HG03432 (cell line): ENCODE measurements around the gene TMEM218.

Experiments
- ATAC-seq: cut with Tn5 transposase; IDR thresholded peaks from one replicate; pipeline ENCODE4 v1.9.1; 2021; ENCODE audit warnings: mild to moderate bottlenecking, moderate library complexity; ENCODE audit not compliant: unreplicated experiment

TMEM218 gene

DNA sequence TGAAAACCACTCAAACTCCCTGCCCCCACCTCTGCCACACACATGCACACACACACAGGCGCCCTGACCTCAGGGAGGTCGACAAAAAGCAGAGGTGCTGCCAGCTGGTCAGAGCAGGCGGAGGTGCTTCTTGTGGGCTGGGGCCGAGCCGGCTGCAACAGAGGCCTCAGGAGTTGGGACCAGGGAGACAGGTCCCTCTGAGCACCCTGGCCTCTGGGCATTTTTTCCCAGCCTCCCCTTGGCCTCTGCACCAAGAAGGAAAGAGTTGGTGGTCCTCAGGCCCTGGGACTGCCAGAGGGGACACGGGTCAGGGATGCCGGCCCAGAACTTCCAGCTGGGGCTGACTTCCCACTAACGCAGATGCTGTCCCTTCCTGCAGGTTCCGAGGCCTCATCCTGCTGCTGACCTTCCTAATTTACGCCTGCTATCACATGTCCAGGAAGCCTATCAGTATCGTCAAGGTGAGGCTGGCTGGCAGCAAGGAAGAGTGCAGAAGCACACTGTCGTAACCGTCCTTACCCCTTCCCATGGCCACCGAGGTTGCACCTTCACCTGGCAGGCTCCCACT is 35.0 kb downstream of the TMEM218 start:
- ATAC-seq: no peak

DNA sequence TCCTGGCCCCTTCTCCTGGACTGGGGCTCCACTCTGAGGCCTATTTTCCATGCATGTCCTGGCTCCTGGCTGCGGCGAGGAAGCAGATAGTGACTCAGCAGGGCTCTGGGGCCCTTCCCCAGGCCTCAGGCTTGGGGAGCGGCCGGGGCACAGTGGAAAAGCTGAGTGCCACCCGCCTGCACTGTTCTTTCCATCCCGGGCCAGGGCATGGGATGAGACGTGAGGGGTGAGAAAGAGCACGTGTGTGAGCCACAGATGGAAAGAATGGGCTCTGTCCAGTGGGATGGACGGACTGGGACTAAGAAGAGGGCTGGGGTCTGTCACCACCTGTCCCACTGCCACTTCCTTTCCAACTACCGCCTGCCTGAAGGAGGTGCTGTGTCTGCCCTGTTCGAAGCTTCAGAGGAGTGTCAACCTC is 35.5 kb downstream of the TMEM218 start:
- ATAC-seq: no peak

DNA sequence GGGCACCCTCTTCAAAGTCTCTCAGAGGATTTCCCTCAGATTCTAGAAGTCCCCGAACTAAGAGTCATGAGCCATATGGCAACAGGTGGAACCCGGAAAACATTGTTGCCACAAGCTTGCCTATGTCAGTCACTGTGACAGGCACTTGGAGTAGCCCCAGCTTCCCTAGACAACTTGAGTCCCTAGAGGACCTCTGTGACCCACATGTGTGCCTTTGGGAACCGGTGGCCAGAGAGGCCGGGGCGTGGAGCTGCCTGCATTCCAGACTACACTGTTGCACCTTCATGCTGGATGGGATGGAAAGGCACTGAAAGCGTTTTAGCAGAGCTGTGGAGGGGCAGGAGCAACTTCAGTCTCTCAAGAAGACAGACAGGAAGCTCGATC is 36.2 kb downstream of the TMEM218 start:
- ATAC-seq: no peak

DNA sequence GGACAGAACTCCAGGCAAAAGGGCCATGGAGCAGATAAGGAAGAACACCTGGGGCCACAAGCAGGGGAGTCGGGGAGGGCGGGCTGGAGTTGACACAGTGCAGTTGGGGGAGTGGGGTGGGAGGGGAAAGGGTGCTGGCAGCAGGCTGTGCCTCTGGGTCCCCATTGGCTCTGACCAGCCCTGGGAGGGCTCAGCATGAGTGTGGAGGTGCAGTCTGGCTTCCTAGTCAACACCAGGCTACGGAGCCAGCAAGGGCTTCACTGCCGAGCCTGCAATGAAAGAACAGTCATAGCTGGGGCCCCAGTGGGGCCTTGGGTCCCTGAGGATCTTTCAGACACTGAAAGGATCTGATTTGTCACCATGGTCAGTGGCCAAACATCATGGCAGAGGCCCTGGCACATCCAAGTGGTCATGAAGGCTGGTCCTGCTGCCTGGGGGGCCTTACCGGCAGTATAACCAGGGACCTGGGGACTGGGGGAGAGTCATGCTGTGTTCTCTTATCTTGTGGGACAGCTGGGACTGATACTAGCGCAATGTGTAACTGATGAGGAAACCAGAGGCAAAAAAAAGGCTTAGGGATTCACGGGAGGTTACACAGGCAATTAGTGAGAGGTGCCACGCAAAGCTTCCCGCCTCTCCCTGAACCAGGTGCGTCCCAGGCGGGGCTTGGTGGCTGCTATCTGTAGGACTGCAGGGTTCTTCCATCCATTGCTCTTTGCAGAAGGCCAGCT is 36.8 kb downstream of the TMEM218 start:
- ATAC-seq: no peak

- no peak for ATAC-seq
Measured at GRCh38 chr11:125073616-125074483, 37.6 kb downstream of the TMEM218 start.

GRCh38 chr11:125072961-125073590 is 38.4 kb downstream of the TMEM218 start:
- ATAC-seq: no peak

GRCh38 chr11:125072218-125072960 is 39.0 kb downstream of the TMEM218 start:
- peak; percentile 83 for ATAC-seq

DNA sequence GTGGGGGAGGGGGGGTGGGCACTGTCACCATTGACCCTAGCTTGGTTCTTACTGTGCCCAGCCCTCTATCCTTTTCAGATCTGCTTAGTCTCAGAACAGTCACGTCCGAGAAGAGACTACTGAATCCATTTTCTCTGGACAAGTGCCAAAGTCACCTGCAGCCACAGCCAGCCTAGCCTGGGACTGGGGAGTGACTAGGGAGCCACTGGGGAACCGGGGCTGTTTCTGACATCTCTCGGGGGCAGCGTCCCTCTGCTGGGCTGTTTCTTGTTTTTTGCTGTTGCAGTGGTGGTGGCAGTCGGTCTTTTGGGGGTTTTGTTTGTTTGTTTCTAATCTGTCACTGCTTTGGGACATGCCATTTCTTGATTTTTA is 39.6 kb downstream of the TMEM218 start:
- no peak for ATAC-seq

GRCh38 chr11:125071435-125071834 is 40.0 kb downstream of the TMEM218 start:
- no peak for ATAC-seq

DNA sequence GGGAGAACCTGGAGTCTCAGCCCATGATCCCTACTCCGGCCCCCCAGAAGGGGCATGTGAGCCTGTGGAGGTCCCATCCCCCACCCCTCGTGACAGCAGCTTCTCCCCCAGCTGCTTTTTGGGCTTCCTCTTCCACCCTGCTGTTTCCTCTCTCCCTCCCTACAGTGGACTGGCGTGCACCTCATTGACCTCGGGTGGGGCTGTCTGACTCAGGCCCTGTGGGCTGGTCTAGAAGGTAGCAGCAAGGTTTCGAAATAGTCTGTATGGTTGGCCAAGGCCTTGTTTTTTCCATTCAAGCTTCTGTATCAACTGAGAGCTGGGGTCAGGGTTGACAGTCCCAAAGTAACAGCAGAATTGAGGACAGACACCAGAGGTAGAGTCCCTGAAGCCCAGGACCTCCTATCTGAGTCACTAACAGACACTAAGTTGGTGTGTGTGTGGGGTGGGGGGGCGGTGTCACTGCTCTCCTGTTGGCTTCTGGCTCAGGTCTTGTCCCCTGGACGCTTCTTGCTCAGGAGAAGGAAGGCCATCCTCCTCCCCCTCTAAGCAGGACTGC is 40.6 kb downstream of the TMEM218 start:
- peak; percentile 68 for ATAC-seq

GRCh38 chr11:125069796-125070195 is 41.6 kb downstream of the TMEM218 start:
- ATAC-seq: no peak

- ATAC-seq: no peak
Measured at GRCh38 chr11:125069008-125069407, 42.4 kb downstream of the TMEM218 start.

GRCh38 chr11:125068368-125068767 is 43.1 kb downstream of the TMEM218 start:
- ATAC-seq: no peak

GRCh38 chr11:125064070-125064469 is 47.4 kb downstream of the TMEM218 start:
- ATAC-seq: no peak

GRCh38 chr11:125063429-125064043 is 47.9 kb downstream of the TMEM218 start:
- ATAC-seq: peak; percentile 37

DNA sequence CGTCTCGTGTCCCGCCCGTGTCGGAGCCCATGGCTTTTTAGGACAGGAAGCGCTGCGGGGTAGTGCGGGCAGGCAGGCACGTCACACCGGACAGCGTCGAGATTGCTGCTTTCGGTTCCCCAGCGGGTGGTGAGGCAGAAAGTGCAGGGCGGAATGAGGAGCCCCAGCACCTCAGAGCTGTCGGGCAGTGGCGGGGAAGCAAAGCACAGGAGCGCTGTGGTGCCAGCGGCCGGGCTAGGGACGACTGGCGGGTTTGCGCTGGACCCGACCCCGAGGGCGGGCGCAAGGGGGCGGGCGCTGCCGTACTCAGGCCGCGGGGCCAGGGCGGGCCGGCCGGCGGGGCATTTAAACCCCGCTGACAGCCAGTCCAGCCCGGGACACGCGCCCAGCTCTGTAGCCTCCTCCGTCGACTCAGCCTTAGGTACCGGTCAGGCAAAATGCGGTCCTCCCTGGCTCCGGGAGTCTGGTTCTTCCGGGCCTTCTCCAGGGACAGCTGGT is 48.4 kb downstream of the TMEM218 start, which contains the start of gene SLC37A2:
SLC37A2 (plus strand) TSS at position 375 of the 498 bp plus-strand sequence; CDS start at position 438, 63 bp downstream.
- ATAC-seq: peak; percentile 92

DNA sequence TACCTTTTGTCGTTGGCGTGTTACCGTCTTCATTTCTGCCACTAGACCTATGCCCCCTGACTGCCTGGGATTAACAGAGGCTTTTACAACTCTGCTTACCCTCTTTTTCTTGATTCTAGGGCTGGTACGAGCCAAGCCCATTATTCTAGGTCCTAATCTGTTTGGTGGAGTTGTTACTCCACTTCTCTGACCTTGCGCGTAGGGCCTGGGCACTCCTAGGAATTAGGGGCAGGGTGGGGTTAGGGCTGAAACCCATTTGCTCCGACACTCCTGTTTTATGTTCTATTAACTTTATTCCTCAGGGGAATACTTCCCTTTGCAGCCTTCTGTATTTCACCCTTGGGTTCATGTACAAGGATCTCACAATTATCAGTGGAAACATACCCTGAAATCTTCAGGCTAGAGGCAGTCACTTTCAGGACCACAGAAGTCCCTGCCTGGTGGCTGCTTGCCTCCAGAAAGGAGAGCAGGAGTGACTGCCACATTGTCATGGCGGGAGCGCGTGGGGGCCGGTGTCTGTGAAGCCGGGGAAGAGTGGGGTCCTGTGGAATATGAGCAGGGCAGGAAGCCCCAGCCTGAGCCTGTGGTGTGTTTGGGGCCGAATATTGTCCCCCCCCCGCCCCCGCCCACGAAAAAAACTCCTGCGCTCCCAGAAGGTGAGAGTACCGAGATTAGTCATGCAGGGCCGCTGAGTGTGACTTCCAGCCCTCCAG is 49.1 kb downstream of the TMEM218 start:
- ATAC-seq: peak; percentile 14

GRCh38 chr11:125061281-125061680 is 50.1 kb downstream of the TMEM218 start:
- no peak for ATAC-seq

GRCh38 chr11:125057693-125058016 is 53.8 kb downstream of the TMEM218 start:
- no peak for ATAC-seq
